Suppressor macrophage treated with lipopolysaccharide for 4 hours (primary cell): Measurements from ENCODE around the gene SYNGR3.
"Not testable (repeated sequence)": the region's sequence is repeated elsewhere in the genome, so short reads cannot be mapped to it uniquely, and the experiment has no call there.

ENCODE experiments used
- DNase-seq: peaks from one replicate; pipeline ENCODE4 v3.0.0-alpha.2; 2020

The SYNGR3 gene

DNA sequence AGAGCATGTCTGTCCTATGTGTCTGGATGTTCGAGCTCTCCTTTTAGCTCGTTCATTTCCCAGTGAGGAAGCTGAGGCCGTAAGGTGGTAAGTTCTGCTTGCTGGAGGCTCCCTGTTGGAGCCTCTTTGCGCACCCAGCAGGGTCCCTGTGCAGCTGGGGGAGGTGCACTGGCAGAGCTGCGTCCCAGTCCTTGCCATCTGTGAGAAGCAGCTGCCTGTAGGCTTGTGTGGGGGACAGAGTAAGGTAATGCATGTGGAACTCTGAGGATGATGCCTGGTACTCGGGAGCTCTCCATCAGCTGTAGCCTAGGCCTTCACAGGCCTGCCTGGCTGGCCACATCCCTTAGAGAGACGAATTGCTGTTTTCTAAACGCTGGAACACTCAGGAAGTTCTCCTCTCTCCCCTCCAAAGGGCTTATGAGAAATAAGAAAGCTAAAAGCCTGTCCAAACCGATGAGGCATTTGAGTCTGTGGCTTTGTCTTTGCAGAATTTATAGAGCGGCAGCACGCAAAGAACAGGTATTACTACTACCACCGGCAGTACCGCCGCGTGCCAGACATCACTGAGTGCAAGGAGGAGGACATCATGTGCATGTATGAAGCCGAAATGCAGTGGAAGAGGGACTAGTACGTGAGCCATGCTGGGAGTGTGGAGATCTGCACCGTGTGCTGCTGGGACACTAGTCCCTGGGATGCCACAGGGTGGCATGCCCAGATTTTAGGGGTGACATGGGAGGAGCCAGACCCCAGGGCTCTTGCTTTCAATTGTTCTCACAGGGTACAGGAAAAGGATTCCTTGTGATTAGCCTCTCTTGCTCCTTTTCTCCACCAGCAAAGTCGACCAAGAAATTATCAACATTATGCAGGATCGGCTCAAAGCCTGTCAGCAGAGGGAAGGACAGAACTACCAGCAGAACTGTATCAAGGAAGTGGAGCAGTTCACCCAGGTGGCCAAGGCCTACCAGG, 28.8 kb upstream of the SYNGR3 start:
- DNase-seq, result no peak

GRCh38 chr16:1961651-1962067, 28.1 kb upstream of the SYNGR3 start:
- no peak for DNase-seq

DNA sequence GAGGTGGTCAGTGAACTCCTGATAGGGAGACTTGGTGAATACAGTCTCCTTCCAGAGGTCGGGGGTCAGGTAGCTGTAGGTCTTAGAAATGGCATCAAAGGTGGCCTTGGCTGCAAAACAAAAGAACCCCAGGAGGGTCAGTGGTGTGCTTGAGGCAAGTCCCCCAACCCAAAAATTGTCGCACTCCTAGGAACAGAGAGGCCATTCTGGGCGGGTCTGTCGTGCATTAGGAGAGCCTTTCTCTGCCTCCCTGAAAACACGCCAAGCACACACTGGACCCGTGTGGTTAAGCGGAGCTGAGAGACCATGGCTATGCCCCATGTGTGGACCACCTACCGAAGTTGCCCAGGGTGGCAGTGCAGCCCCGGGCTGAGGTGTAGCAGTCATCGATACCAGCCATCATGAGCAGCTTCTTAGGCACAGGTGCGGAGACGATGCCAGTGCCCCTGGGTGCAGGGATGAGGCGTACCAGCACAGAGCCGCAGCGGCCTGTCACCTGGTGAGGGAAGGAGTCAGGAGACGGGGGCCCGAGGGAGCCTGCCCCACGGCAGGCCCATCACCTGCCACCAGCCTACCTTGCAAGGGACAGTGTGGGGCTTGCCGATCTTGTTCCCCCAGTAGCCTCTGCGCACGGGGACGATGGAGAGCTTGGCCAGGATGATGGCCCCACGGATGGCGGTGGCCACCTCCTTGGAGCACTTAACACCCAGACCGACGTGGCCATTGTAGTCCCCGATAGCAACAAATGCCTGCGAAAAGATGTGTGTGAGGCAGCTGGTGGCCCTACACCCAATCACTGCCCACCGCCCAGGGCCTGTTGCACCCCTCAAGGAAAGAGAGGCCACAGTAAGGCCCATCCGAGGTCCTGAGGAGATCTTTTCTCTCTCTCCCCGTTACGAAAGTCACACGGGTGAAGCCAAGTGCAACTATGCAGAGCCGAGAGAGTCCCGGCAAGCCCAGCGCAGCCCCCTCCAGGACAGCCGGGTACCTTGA, 27.3 kb upstream of the SYNGR3 start:
- DNase-seq, result not testable (repeated sequence)

- peak; percentile 55 for DNase-seq
Observed at GRCh38 chr16:1963806-1964505, 25.8 kb upstream of the SYNGR3 start.

- peak; percentile 100 for DNase-seq
Observed at GRCh38 chr16:1964506-1965395, 25.0 kb upstream of the SYNGR3 start, which contains the start of gene RPS2. RPS2 (minus strand) TSS chr16:1964826; CDS start chr16:1964625, 201 bp downstream.

GRCh38 chr16:1965396-1966001, 24.3 kb upstream of the SYNGR3 start:
- DNase-seq, result no peak

DNA sequence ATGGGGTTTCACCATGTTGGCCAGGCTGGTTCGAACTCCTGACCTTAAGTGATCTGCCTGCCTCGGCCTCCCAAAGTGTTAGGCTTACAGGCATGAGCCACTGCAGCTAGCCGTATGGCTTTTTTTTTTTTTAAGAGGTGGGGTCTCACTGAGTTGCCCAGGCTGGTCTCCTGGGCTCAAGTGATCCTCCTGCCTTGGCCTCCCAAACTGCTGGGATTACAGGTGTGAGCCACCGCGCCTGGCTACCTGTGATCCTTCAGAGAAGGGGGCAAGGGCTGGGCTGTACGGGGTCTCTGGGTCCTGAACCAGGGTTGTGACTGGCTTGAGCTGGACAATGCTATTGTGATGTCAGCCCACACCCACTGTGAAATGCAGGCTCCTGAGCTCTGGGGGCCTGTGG, 23.3 kb upstream of the SYNGR3 start, which contains the start of gene RNF151:
Gene RNF151, plus strand, starts transcription at position 397 of the 400 bp plus-strand sequence. CDS start 26 bp downstream, outside the sequence.
- DNase-seq, result no peak

DNA sequence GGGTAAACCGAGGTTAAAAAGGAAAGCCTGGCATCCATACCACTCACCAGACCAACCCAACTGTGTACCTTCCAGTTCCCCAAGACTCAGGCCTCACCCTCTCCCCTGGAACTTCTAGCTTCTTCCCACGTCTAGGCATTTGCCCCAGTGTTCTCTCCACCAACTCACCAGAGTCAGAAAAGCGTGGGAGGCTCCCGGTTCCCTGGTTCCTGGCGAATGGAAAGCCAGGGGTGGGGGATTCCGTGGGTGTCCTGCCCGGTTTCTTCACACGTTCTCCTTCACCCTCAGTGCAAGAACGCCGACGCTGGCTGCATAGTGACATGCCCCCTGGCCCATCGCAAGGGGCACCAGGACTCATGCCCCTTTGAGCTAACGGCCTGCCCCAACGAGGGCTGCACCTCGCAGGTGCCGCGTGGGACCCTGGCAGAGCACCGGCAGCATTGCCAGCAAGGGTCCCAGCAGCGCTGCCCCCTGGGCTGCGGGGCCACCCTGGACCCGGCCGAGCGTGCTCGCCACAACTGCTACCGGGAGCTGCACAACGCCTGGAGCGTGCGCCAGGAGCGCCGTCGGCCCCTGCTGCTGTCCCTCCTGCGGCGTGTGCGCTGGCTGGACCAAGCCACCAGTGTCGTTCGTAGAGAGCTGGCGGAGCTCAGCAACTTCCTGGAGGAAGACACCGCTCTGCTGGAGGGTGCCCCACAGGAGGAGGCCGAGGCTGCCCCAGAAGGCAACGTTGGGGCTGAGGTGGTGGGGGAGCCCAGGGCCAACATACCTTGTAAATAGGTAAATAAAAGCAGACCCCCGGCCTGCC, 21.4 kb upstream of the SYNGR3 start:
- DNase-seq, result no peak

- DNase-seq, result peak; percentile 97
Observed at GRCh38 chr16:1971796-1972489, 17.8 kb upstream of the SYNGR3 start, which contains the start of gene TBL3. TBL3 (plus strand) TSS chr16:1972053; CDS start chr16:1972165, 112 bp downstream.

DNA sequence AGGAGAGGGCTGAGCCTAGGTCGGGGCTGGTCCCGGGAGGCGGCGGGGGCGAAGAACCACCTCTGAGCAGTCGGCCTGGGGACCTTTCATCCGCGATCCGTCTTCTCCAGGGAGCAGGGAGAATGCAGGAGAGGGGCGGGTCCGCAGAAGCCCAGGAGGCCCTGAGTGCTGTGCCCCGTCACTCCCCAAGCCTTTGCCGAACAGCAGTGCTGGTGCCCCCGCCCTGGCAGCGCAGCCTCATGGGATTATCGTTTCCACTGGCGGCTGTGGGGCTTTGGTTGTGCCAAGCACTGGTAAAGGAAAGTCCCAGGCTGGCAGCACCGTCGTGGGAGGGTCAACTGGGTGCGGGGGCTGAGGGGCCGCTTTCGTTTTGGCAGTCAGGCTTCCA, 17.3 kb upstream of the SYNGR3 start:
- peak; percentile 27 for DNase-seq

DNA sequence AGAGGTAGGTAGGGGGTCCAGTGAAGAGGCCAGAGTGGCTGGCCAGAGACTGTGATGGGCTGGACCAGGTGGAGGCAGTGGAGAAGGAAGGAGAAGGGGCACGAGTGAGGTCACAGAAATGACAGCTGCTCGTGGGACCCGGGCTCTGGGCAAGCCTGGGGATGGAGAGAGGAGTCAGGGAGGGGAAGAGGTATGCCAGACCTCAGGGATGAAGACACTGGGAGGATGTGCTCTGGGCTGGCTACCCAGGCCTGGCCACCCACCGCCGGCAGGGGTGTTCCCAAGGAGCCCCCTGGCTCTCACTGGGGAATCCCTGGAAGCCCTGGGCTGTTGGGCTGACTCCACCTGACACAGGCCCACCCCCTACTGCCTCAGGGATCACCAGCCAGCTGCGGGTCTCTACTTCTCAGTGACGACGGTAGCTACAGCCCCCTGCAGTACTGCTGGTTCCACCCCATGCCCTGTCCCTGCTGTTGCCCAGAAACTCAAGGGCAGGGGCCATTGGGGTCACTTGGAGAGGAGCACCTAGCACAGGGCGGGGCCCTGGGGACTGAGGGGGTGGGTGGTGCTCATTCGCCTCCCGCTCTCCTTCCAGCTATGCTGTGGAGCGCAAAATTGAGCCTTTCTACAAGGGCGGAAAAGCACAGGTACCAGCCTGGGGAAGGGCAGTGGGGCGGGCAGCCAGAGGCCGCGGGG, 16.2 kb upstream of the SYNGR3 start:
- DNase-seq, result no peak

DNA sequence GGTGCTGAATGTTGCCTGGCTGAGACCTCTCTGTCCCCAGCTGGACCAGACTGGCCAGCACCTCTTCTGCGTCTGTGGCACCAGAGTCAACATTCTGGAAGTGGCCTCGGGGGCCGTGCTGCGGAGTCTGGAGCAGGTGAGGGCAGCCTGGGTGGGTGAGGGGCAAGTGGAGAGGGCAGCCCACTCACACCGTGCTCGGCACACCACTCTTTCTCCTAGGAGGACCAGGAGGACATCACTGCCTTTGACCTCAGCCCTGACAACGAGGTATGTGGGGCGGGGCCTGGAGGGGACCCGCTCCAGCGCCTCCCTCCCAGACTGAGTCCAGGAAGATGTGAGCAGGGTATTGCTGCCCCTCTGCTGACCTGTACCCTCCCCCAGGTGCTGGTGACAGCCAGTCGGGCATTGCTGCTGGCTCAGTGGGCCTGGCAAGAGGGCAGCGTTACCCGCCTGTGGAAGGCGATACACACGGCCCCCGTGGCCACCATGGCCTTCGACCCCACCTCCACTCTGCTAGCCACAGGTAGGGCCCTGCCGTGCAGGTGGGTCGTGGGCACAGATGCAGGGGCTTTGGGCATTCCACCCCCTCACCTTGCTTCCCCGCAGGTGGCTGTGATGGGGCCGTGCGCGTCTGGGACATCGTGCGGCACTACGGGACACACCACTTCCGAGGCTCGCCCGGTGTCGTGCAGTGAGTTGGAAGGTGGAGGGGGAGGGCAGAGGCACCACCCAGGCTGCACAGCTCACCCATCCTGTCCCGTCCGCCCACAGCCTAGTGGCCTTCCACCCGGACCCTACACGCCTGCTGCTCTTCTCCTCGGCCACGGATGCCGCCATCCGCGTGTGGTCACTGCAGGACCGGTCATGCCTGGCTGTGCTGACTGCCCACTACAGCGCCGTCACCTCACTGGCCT, 15.4 kb upstream of the SYNGR3 start:
- DNase-seq, result no peak

DNA sequence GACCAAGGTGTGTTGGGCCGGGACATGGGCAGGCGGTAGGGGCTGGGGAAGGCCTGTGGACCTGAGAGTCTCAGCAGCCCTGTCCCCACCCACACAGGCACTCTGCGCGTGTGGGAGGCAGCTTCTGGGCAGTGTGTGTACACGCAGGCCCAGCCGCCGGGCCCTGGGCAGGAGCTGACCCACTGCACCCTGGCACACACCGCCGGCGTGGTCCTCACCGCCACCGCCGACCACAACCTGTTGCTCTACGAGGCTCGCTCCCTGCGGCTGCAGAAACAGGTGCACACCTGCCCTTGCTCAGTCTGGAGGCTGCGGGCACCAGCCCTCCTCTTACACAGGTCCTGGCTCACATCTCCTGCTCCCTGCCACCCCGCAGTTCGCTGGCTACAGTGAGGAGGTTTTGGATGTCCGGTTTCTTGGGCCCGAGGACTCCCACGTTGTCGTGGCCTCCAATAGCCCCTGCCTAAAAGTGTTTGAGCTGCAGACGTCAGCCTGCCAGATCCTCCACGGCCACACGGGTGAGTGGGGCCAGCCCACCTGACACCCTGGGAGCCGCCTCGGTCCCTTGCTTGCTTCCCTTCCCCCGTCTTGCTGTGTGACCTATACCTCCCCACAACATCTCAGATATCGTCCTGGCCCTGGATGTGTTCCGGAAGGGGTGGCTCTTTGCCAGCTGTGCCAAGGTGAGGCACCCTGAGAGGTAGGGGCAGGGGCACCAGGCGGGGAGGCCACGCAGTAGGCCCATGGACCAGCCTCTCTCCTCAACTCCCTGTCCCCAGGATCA, 14.1 kb upstream of the SYNGR3 start:
- no peak for DNase-seq

DNA sequence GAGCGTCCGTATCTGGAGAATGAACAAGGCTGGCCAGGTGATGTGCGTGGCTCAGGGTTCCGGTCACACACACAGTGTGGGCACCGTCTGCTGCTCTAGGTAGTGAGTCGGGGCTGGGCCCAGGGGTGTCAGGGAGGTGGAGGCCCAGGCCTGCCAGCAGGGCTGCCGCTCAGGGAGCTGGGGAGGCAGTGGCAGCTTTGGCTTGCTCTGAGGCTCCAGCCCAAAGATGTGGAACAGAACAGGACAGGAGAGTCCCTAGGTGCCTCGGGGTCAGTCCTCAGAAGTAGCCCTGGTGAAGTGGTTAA, 13.6 kb upstream of the SYNGR3 start:
- DNase-seq, result no peak

DNA sequence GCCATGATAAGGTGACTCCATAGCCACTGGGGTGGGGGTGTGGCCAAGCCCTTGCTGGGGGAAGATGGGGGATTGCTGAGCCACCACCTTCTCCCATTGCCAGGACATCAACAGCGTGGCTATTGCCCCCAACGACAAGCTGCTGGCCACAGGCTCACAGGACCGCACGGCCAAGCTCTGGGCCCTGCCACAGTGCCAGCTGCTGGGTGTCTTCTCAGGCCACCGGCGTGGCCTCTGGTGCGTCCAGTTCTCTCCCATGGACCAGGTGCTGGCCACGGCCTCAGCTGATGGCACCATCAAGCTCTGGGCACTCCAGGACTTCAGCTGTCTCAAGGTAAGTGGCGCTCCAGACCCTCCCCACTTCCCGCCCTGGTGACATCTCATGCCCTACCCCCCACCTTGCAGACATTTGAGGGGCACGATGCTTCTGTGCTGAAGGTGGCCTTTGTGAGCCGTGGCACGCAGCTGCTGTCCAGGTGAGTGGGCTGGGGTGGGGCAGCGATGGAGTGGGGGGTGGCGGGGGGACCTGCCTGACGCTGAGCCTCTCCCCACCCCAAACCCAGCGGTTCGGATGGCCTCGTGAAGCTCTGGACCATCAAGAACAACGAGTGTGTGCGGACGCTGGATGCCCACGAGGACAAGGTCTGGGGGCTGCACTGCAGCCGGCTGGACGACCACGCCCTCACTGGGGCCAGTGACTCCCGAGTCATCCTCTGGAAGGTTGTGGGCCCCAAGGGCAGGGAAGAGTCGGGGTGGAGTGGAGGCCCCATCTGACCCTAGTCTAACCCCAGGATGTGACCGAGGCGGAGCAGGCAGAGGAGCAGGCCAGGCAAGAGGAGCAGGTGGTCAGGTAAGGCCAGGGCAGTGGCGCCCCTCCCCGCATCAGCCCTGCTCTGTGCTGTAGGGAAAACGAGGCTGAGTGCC, 12.6 kb upstream of the SYNGR3 start:
- no peak for DNase-seq

GRCh38 chr16:1977875-1978268, 11.9 kb upstream of the SYNGR3 start:
- no peak for DNase-seq
